ENCODE measurements around the gene SYVN1. TPM values are rescaled to one million over a fixed set of nuclear protein-coding genes. Genes with fewer than 3 reads are reported as not detected.
A peak's percentile ranks its signal among the peaks of the same experiment; 100 is the strongest.
"Not testable (repeated sequence)": the region's sequence is repeated elsewhere in the genome, so short reads cannot be mapped to it uniquely, and the experiment has no call there.

The SYVN1 gene
- total and polyA plus RNA-seq, 2 donors (not counting 1 experiment from before 2014, with no cell fraction given): 187 to 282 TPM

- no peaks in the 10 kb centered on the region for H3K27me3 Mint-ChIP-seq
- POLR2A ChIA-PET: interaction anchor here (0.8 to 3.3 kb wide), 10 partner anchors 11 to 1286 kb away, joined by 3 to 27 read pairs (median 6); partner anchors contain the start of genes FAU, MRPL49, PELI3 and SPDYC
- Histone ChIP-seq H4K20me1 (ENCODE audit: control insufficient read depth, insufficient read depth, low read length, poor library complexity, severe bottlenecking) (peaks cover 5% of the 10 kb centered on the region), H3K4me3 (ENCODE audit: control extremely low read depth in 1 of 5, extremely low read depth in 1 of 5, insufficient read depth in 1 of 5, low read depth in 2 of 5, low read length in 4 of 5) (peak overlapping the region; percentile 58 to 91 (median 80)), H3K4me1 (ENCODE audit: control insufficient read depth in 2 of 2, insufficient read depth in 2 of 2, low read length in 2 of 2) (peaks cover 16 to 24% of the 10 kb centered on the region in 2 donors), H3K27me3 (replicated peaks in 1 of 4; ENCODE audit: control extremely low read depth in 1 of 4, control insufficient read depth in 3 of 4, insufficient read depth in 4 of 4, low read length in 3 of 4) (no peaks in the 10 kb centered on the region), H3K36me3 (replicated peaks in 1 of 2; ENCODE audit: control extremely low read depth in 1 of 2, control insufficient read depth in 1 of 2, extremely low read depth in 1 of 2, insufficient read depth in 2 of 2, low read length in 1 of 2) (peaks cover 0 to 15% of the 10 kb centered on the region in 2 experiments), H2AFZ (ENCODE audit: insufficient read depth, low read depth, low read length, poor library complexity, severe bottlenecking) (peak overlapping the region; percentile 69), H3K9me3 (ENCODE audit: control extremely low read depth in 1 of 3, control insufficient read depth in 2 of 3, insufficient read depth in 1 of 3, low read length in 2 of 3) (no peaks in the 10 kb centered on the region), H3K4me2 (replicated peaks; ENCODE audit: low read depth, low read length, poor library complexity, severe bottlenecking) (peak overlapping the region; percentile 97), H3K79me2 (ENCODE audit: control insufficient read depth, insufficient read depth, low read length) (peaks cover 44% of the 10 kb centered on the region), H3K27ac (ENCODE audit: low read length in 2 of 2) (peak overlapping the region; percentile 58 to 64), H3K9ac (ENCODE audit: low read length) (peak overlapping the region; percentile 73)
- WGBS (ENCODE audit: insufficient coverage): 0% methylated on average over 43 of the region's 60 CpGs
- no peak for TF ChIP-seq EZH2 (IDR thresholded peaks at IDR 0.05; ENCODE audit: borderline replicate concordance, insufficient read depth, low read depth, low read length, poor library complexity, severe bottlenecking)
- TF ChIP-seq CTCF (IDR thresholded peaks at IDR 0.05): peak; percentile 61
- intact Hi-C loops (cut with micrococcal nuclease): loop anchor here (1.0 kb wide), 4 partner anchors 49 to 257 kb away; partner anchors contain the start of gene PPP2R5B
- peak; percentile 87 for DNase-seq
- H3K27ac Mint-ChIP-seq: peak overlapping the region; percentile 96
- peak overlapping the region; percentile 97 for H3K4me3 Mint-ChIP-seq
- H3K4me1 Mint-ChIP-seq: peaks cover 24% of the 10 kb centered on the region
- CTCF ChIA-PET: interaction anchor here (0.6 to 5.8 kb wide), 15 partner anchors 8 to 500 kb away, joined by 3 to 118 read pairs (median 4); partner anchors contain the start of genes ARL2, FAU, MRPL49 and SPDYC
- peak; percentile 84 for ATAC-seq (ENCODE audit: low read depth)
- no peaks in the 10 kb centered on the region for H3K9me3 Mint-ChIP-seq (ENCODE audit: insufficient read depth)
Observed at GRCh38 chr11:65180877-65181568, 46.7 kb upstream of the SYVN1 start.

GRCh38 chr11:65174571-65175010 lies 40.3 kb upstream of the SYVN1 start:
- H3K4me2 ChIP-seq (replicated peaks; ENCODE audit: low read depth, low read length, poor library complexity, severe bottlenecking); H3K4me3 ChIP-seq (ENCODE audit: control extremely low read depth in 1 of 5, extremely low read depth in 1 of 5, insufficient read depth in 1 of 5, low read depth in 2 of 5, low read length in 4 of 5); H3K27me3 ChIP-seq (replicated peaks in 1 of 4; ENCODE audit: control extremely low read depth in 1 of 4, control insufficient read depth in 3 of 4, insufficient read depth in 4 of 4, low read length in 3 of 4); H4K20me1 ChIP-seq (ENCODE audit: control insufficient read depth, insufficient read depth, low read length, poor library complexity, severe bottlenecking); ATAC-seq (ENCODE audit: low read depth); H3K9me3 ChIP-seq (ENCODE audit: control extremely low read depth in 1 of 3, control insufficient read depth in 2 of 3, insufficient read depth in 1 of 3, low read length in 2 of 3); intact Hi-C loops (cut with micrococcal nuclease); H3K36me3 ChIP-seq (replicated peaks in 1 of 2; ENCODE audit: control extremely low read depth in 1 of 2, control insufficient read depth in 1 of 2, extremely low read depth in 1 of 2, insufficient read depth in 2 of 2, low read length in 1 of 2); H3K27me3 Mint-ChIP-seq; H3K27ac Mint-ChIP-seq; H3K9ac ChIP-seq (ENCODE audit: low read length); H2AFZ ChIP-seq (ENCODE audit: insufficient read depth, low read depth, low read length, poor library complexity, severe bottlenecking); H3K4me3 Mint-ChIP-seq; H3K27ac ChIP-seq (ENCODE audit: low read length in 2 of 2); H3K4me1 ChIP-seq (ENCODE audit: control insufficient read depth in 2 of 2, insufficient read depth in 2 of 2, low read length in 2 of 2); H3K9me3 Mint-ChIP-seq (ENCODE audit: insufficient read depth); H3K4me1 Mint-ChIP-seq; DNase-seq: not testable (repeated sequence)
- WGBS (ENCODE audit: insufficient coverage): 62% methylated on average over 1 of the region's 2 CpGs
- ChIA-PET POLR2A (interaction anchor here (1.0 kb wide), 1 partner anchor 29 kb away, joined by 9 read pairs; no protein-coding TSS in a partner anchor), CTCF (interaction anchor here (0.7 to 1.4 kb wide), 2 partner anchors 44 to 64 kb away, joined by 3 to 7 read pairs; no protein-coding TSS in a partner anchor)
- H3K79me2 ChIP-seq (ENCODE audit: control insufficient read depth, insufficient read depth, low read length): peaks cover 16% of the 10 kb centered on the region
